ENCODE data around the gene MALSU1.

MALSU1 gene

GRCh38 chr7:23315366-23315765 is 16.2 kb downstream of the MALSU1 start:
- H3K36me3 ChIP-seq (ENCODE audit: insufficient read depth, low read length): peaks cover 60% of the 10 kb centered on the region
- H3K9me3 ChIP-seq (replicated peaks; ENCODE audit: low read length): no peaks in the 10 kb centered on the region

GRCh38 chr7:23331132-23331531 is 32.0 kb downstream of the MALSU1 start:
- Histone ChIP-seq H3K27me3 (ENCODE audit: control insufficient read depth, insufficient read depth, low read length) (no peaks in the 10 kb centered on the region), H3K4me2 (ENCODE audit: low read length) (no peak overlapping the region), H3K36me3 (ENCODE audit: insufficient read depth, low read length) (peaks cover 11% of the 10 kb centered on the region), H3K4me3 (ENCODE audit: low read length) (no peak overlapping the region), H3K9me3 (replicated peaks; ENCODE audit: low read length) (no peaks in the 10 kb centered on the region), H3K9ac (ENCODE audit: low read depth, low read length) (no peak overlapping the region), H3K4me1 (ENCODE audit: control insufficient read depth, insufficient read depth, low read length) (peaks cover 41% of the 10 kb centered on the region)

More at GRCh38 chr7:23315366-23315765, 16.2 kb downstream of the MALSU1 start:
- no peak overlapping the region for H3K4me3 ChIP-seq (ENCODE audit: low read length)
- H3K4me1 ChIP-seq (ENCODE audit: control insufficient read depth, insufficient read depth, low read length): peaks cover 18% of the 10 kb centered on the region
- H3K9ac ChIP-seq (ENCODE audit: low read depth, low read length): no peak overlapping the region
- H3K27me3 ChIP-seq (ENCODE audit: control insufficient read depth, insufficient read depth, low read length): no peaks in the 10 kb centered on the region
- H3K4me2 ChIP-seq (ENCODE audit: low read length): no peak overlapping the region

- Histone ChIP-seq H3K9me3 (replicated peaks; ENCODE audit: low read length) (no peaks in the 10 kb centered on the region), H3K36me3 (ENCODE audit: insufficient read depth, low read length) (peaks cover 11% of the 10 kb centered on the region), H3K4me2 (ENCODE audit: low read length) (no peak overlapping the region), H3K4me3 (ENCODE audit: low read length) (no peak overlapping the region), H3K9ac (ENCODE audit: low read depth, low read length) (no peak overlapping the region), H3K4me1 (ENCODE audit: control insufficient read depth, insufficient read depth, low read length) (peaks cover 45% of the 10 kb centered on the region), H3K27me3 (ENCODE audit: control insufficient read depth, insufficient read depth, low read length) (no peaks in the 10 kb centered on the region)
Observed at GRCh38 chr7:23332193-23332592, 33.1 kb downstream of the MALSU1 start.

GRCh38 chr7:23332910-23333612 is 33.9 kb downstream of the MALSU1 start:
- Histone ChIP-seq H3K4me1 (ENCODE audit: control insufficient read depth, insufficient read depth, low read length) (peaks cover 45% of the 10 kb centered on the region), H3K27me3 (ENCODE audit: control insufficient read depth, insufficient read depth, low read length) (no peaks in the 10 kb centered on the region), H3K36me3 (ENCODE audit: insufficient read depth, low read length) (peaks cover 15% of the 10 kb centered on the region), H3K9me3 (replicated peaks; ENCODE audit: low read length) (no peaks in the 10 kb centered on the region), H3K9ac (ENCODE audit: low read depth, low read length) (peak overlapping the region; percentile 13), H3K4me2 (ENCODE audit: low read length) (peak overlapping the region; percentile 67), H3K4me3 (ENCODE audit: low read length) (peak overlapping the region; percentile 8)

- Histone ChIP-seq H3K36me3 (ENCODE audit: insufficient read depth, low read length) (peaks cover 15% of the 10 kb centered on the region), H3K9ac (ENCODE audit: low read depth, low read length) (peak overlapping the region; percentile 23), H3K4me2 (ENCODE audit: low read length) (peak overlapping the region; percentile 67), H3K4me3 (ENCODE audit: low read length) (peak overlapping the region; percentile 8), H3K27me3 (ENCODE audit: control insufficient read depth, insufficient read depth, low read length) (no peaks in the 10 kb centered on the region), H3K4me1 (ENCODE audit: control insufficient read depth, insufficient read depth, low read length) (peaks cover 45% of the 10 kb centered on the region), H3K9me3 (replicated peaks; ENCODE audit: low read length) (no peaks in the 10 kb centered on the region)
Observed at GRCh38 chr7:23333671-23334246, 34.6 kb downstream of the MALSU1 start.

GRCh38 chr7:23334482-23335056 is 35.4 kb downstream of the MALSU1 start:
- no peaks in the 10 kb centered on the region for H3K9me3 ChIP-seq (replicated peaks; ENCODE audit: low read length)
- H3K9ac ChIP-seq (ENCODE audit: low read depth, low read length): peak overlapping the region; percentile 23
- H3K4me2 ChIP-seq (ENCODE audit: low read length): peak overlapping the region; percentile 67
- peaks cover 45% of the 10 kb centered on the region for H3K4me1 ChIP-seq (ENCODE audit: control insufficient read depth, insufficient read depth, low read length)
- peak overlapping the region; percentile 4 for H3K4me3 ChIP-seq (ENCODE audit: low read length)
- H3K36me3 ChIP-seq (ENCODE audit: insufficient read depth, low read length): peaks cover 13% of the 10 kb centered on the region
- no peaks in the 10 kb centered on the region for H3K27me3 ChIP-seq (ENCODE audit: control insufficient read depth, insufficient read depth, low read length)

- no peaks in the 10 kb centered on the region for H3K9me3 ChIP-seq (replicated peaks; ENCODE audit: low read length)
- H3K4me1 ChIP-seq (ENCODE audit: control insufficient read depth, insufficient read depth, low read length): peaks cover 45% of the 10 kb centered on the region
- no peak overlapping the region for H3K9ac ChIP-seq (ENCODE audit: low read depth, low read length)
- H3K36me3 ChIP-seq (ENCODE audit: insufficient read depth, low read length): peaks cover 15% of the 10 kb centered on the region
- H3K4me3 ChIP-seq (ENCODE audit: low read length): no peak overlapping the region
- no peaks in the 10 kb centered on the region for H3K27me3 ChIP-seq (ENCODE audit: control insufficient read depth, insufficient read depth, low read length)
- peak overlapping the region; percentile 67 for H3K4me2 ChIP-seq (ENCODE audit: low read length)
Observed at GRCh38 chr7:23335136-23335535, 36.0 kb downstream of the MALSU1 start.

- no peak overlapping the region for H3K4me3 ChIP-seq (ENCODE audit: low read length)
- H3K9me3 ChIP-seq (replicated peaks; ENCODE audit: low read length): no peaks in the 10 kb centered on the region
- H3K36me3 ChIP-seq (ENCODE audit: insufficient read depth, low read length): peaks cover 19% of the 10 kb centered on the region
- H3K9ac ChIP-seq (ENCODE audit: low read depth, low read length): no peak overlapping the region
- no peaks in the 10 kb centered on the region for H3K27me3 ChIP-seq (ENCODE audit: control insufficient read depth, insufficient read depth, low read length)
- peaks cover 45% of the 10 kb centered on the region for H3K4me1 ChIP-seq (ENCODE audit: control insufficient read depth, insufficient read depth, low read length)
- H3K4me2 ChIP-seq (ENCODE audit: low read length): no peak overlapping the region
Observed at GRCh38 chr7:23335621-23336020, 36.5 kb downstream of the MALSU1 start.

GRCh38 chr7:23336086-23336485 is 36.9 kb downstream of the MALSU1 start:
- Histone ChIP-seq H3K36me3 (ENCODE audit: insufficient read depth, low read length) (peaks cover 19% of the 10 kb centered on the region), H3K4me2 (ENCODE audit: low read length) (no peak overlapping the region), H3K4me3 (ENCODE audit: low read length) (no peak overlapping the region), H3K4me1 (ENCODE audit: control insufficient read depth, insufficient read depth, low read length) (peaks cover 45% of the 10 kb centered on the region), H3K9ac (ENCODE audit: low read depth, low read length) (no peak overlapping the region), H3K9me3 (replicated peaks; ENCODE audit: low read length) (no peaks in the 10 kb centered on the region), H3K27me3 (ENCODE audit: control insufficient read depth, insufficient read depth, low read length) (no peaks in the 10 kb centered on the region)

GRCh38 chr7:23336799-23337283 is 37.7 kb downstream of the MALSU1 start:
- H3K36me3 ChIP-seq (ENCODE audit: insufficient read depth, low read length): peaks cover 24% of the 10 kb centered on the region

GRCh38 chr7:23337374-23337773 is 38.2 kb downstream of the MALSU1 start:
- H3K36me3 ChIP-seq (ENCODE audit: insufficient read depth, low read length): peaks cover 27% of the 10 kb centered on the region
- peaks cover 39% of the 10 kb centered on the region for H3K4me1 ChIP-seq (ENCODE audit: control insufficient read depth, insufficient read depth, low read length)
- H3K4me3 ChIP-seq (ENCODE audit: low read length): no peak overlapping the region
- H3K9ac ChIP-seq (ENCODE audit: low read depth, low read length): no peak overlapping the region
- no peaks in the 10 kb centered on the region for H3K27me3 ChIP-seq (ENCODE audit: control insufficient read depth, insufficient read depth, low read length)
- no peak overlapping the region for H3K4me2 ChIP-seq (ENCODE audit: low read length)
- no peaks in the 10 kb centered on the region for H3K9me3 ChIP-seq (replicated peaks; ENCODE audit: low read length)

More at GRCh38 chr7:23336799-23337283, 37.7 kb downstream of the MALSU1 start:
- Histone ChIP-seq H3K4me3 (ENCODE audit: low read length) (no peak overlapping the region), H3K4me1 (ENCODE audit: control insufficient read depth, insufficient read depth, low read length) (peaks cover 44% of the 10 kb centered on the region), H3K9ac (ENCODE audit: low read depth, low read length) (no peak overlapping the region), H3K9me3 (replicated peaks; ENCODE audit: low read length) (no peaks in the 10 kb centered on the region), H3K27me3 (ENCODE audit: control insufficient read depth, insufficient read depth, low read length) (no peaks in the 10 kb centered on the region), H3K4me2 (ENCODE audit: low read length) (no peak overlapping the region)
